Measurements from ENCODE around the gene SLC12A3.

Gene SLC12A3

GRCh38 chr16:56864960-56865359 is at the start of gene SLC12A3:
SLC12A3 (plus strand) TSS chr16:56865207; CDS start chr16:56865236, 29 bp downstream.
- DNase-seq = no peak

- no peak for DNase-seq
Observed at GRCh38 chr16:56815721-56816120, 49.3 kb upstream of the SLC12A3 start.

GRCh38 chr16:56817056-56817455 is 48.0 kb upstream of the SLC12A3 start:
- no peak for DNase-seq

GRCh38 chr16:56817938-56818337 is 47.1 kb upstream of the SLC12A3 start:
- DNase-seq = no peak

GRCh38 chr16:56823081-56823733 is 41.8 kb upstream of the SLC12A3 start:
- DNase-seq = no peak

- DNase-seq = peak; percentile 64 to 65
Observed at GRCh38 chr16:56824331-56824730, 40.7 kb upstream of the SLC12A3 start.

- no peak for DNase-seq
Observed at GRCh38 chr16:56824804-56825203, 40.2 kb upstream of the SLC12A3 start.

- DNase-seq = no peak
Observed at GRCh38 chr16:56825826-56826225, 39.2 kb upstream of the SLC12A3 start.

- no peak for DNase-seq
Observed at GRCh38 chr16:56828647-56829046, 36.4 kb upstream of the SLC12A3 start.

- no peak for DNase-seq
Observed at GRCh38 chr16:56830669-56831068, 34.3 kb upstream of the SLC12A3 start.

GRCh38 chr16:56832768-56833167 is 32.2 kb upstream of the SLC12A3 start:
- DNase-seq = no peak

- DNase-seq = no peak
Observed at GRCh38 chr16:56833243-56833970, 31.6 kb upstream of the SLC12A3 start.

GRCh38 chr16:56835320-56835719 is 29.7 kb upstream of the SLC12A3 start:
- DNase-seq = no peak

GRCh38 chr16:56836410-56837230 is 28.4 kb upstream of the SLC12A3 start:
- no peak for DNase-seq

GRCh38 chr16:56838622-56839337 is 26.2 kb upstream of the SLC12A3 start:
- DNase-seq = no peak

- DNase-seq = no peak
Observed at GRCh38 chr16:56841233-56841632, 23.8 kb upstream of the SLC12A3 start.

GRCh38 chr16:56841659-56842058 is 23.3 kb upstream of the SLC12A3 start:
- DNase-seq = no peak

GRCh38 chr16:56842133-56842532 is 22.9 kb upstream of the SLC12A3 start:
- no peak for DNase-seq

- no peak for DNase-seq
Observed at GRCh38 chr16:56844056-56844455, 21.0 kb upstream of the SLC12A3 start.

GRCh38 chr16:56847173-56847910 is 17.7 kb upstream of the SLC12A3 start:
- no peak for DNase-seq

- DNase-seq = no peak
Observed at GRCh38 chr16:56848029-56848936, 16.7 kb upstream of the SLC12A3 start.
